GM12801 (cell line): ENCODE results near the gene ZNF648.

Experiments used
- TF ChIP-seq, protein P1 (sequence below): IDR thresholded peaks from one replicate; pipeline ENCODE4 v1.5.1; 2011; ENCODE audit warnings: control low read depth; ENCODE audit not compliant: insufficient read length; ENCODE audit errors: extremely low read depth

Gene ZNF648

GRCh38 chr1:182085726-182086125 is 24.2 kb upstream of the ZNF648 start:
- TF ChIP-seq, protein P1, sequence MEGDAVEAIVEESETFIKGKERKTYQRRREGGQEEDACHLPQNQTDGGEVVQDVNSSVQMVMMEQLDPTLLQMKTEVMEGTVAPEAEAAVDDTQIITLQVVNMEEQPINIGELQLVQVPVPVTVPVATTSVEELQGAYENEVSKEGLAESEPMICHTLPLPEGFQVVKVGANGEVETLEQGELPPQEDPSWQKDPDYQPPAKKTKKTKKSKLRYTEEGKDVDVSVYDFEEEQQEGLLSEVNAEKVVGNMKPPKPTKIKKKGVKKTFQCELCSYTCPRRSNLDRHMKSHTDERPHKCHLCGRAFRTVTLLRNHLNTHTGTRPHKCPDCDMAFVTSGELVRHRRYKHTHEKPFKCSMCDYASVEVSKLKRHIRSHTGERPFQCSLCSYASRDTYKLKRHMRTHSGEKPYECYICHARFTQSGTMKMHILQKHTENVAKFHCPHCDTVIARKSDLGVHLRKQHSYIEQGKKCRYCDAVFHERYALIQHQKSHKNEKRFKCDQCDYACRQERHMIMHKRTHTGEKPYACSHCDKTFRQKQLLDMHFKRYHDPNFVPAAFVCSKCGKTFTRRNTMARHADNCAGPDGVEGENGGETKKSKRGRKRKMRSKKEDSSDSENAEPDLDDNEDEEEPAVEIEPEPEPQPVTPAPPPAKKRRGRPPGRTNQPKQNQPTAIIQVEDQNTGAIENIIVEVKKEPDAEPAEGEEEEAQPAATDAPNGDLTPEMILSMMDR, result no peak

DNA sequence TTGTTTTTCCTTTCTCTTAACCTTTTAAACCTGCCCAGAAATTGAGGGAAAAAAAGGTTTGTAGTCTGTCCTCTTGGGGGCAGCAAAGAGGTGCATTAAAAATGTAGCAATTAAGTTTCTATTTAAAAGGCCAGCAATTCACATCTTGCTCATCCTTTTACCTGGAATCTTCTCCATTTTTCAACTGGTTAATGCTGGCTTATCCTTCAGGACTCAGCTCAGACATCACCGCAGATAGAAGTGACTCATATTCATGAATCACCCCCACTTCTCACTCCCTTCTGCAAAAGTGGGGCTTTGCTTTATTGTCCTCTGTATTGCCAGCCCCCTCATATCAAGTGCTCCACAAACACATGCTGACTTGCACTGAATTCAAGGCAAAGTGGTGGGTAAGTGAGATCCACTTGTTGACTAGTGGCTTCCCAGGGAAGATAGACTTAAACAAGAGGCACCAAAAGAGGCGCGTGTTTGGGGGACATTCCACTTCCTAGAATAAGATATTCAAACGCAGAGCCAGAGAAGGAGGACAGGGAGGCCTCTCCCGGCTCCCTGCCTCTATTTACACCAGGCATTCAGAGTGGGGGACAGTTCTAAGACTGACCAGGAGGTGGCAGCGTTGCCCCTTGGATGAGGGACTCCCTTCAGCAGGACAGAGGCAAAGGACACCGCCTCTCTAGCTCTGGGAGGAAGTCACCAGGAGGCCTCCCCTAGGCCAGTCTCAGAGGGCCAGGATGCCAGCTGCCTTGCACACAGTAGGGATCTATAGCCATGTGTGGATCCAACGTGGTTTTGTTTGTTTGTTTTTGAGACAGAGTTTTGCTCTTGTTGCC is 23.2 kb upstream of the ZNF648 start:
- TF ChIP-seq, protein P1, result no peak

GRCh38 chr1:182083851-182084486 is 22.5 kb upstream of the ZNF648 start:
- TF ChIP-seq, protein P1, result no peak

DNA sequence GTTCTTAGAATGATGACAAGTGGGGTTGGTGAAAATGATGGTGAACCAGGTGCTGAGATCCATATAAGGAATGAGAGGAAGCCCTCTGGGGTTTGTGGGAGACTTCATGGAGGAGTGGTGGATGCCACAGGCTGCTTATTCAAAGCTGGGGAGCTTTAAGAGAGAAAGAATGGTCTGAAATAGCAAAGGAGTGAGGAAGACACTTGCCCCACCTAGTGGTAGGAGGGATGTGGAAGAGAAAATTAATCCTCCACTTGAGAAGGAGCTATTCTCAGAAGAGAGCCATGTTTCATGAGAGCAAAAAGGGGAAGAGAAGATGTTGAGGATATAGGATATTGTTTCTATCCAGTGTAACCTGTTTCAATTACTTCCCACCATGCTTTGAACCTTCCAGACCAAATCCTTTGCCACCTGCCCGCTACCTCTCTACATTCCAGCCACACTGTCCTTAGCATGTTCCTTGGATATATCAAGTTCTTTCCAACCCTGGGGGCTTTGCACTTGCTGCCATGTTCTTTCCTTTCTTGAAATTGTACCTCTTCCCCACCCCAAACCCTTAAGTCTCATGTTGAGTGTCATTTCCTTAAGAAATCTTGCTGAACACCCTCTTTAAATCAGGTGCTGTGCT is 19.6 kb upstream of the ZNF648 start:
- TF ChIP-seq, protein P1, result no peak

DNA sequence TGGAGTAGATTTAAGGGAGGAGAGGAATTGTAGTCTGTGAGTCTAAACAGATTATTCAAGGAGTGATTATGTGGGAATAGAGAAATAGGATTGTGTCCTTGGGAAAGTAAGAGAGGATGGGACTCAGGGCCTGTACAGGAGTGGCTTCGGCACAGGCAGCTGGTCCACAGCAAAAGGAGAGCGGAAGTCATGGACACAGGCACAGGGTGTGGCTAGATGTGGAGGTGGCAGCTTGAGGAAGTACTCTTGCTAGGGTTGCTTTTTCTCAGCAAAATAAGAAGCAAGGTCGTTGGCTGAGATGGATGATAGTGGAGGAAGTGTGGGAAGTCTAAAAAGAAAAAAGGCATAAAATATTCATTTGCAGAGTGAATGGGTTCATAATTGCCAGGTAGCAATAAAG is 18.5 kb upstream of the ZNF648 start:
- TF ChIP-seq, protein P1, result no peak

- TF ChIP-seq, protein P1, result no peak
Observed at GRCh38 chr1:182071924-182072323, 10.4 kb upstream of the ZNF648 start.

DNA sequence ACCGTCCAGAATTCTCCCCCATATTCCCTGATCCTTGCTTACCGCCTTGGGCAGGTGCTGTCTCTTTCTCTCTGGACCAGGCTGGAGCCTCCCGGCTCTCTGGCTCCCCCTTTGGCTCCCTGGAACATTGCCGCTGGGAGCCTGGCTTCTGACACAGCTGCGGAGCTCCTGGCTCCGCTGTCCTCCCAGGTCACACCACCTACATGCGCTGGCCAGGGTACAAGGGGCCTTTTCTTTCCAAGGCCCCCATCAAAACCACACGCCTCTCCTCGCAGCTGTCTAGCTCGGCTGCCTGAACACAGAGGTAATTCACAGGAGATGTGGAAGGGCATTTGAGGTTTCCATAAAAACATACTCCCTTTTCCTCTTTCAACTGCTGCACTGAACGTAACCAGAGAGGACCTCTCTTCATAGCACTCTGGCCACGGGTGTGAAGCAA is 7.5 kb upstream of the ZNF648 start:
- TF ChIP-seq, protein P1, result no peak
